Measurements from ENCODE around the gene MUC5B. TPM values are rescaled to one million over a fixed set of nuclear protein-coding genes. Genes with fewer than 3 reads are reported as not detected.

MUC5B gene
- total and polyA plus RNA-seq, 2 donors (not counting 1 experiment from before 2014, with no cell fraction given): not detected

DNA sequence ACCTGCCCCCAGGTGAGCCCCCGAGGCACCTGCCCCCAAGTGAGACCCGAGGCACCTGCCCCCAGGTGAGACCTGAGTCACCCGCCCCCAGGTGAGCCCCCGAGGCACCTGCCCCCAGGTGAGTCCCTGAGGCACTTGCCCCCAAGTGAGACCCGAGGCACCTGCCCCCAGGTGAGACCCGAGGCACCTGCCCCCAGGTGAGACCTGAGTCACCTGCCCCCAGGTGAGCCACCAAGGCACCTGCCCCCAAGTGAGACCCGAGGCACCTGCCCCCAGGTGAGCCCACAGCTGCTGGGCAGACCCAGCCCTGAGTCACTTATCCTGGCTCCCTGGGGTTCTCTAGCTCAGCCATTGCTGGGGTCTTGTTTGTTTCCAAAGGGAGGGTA lies 36.2 kb downstream of the MUC5B start:
- Histone ChIP-seq H3K36me3 (replicated peaks in 1 of 2; ENCODE audit: control extremely low read depth in 1 of 2, control insufficient read depth in 1 of 2, extremely low read depth in 1 of 2, insufficient read depth in 2 of 2, low read length in 1 of 2) (peaks cover 0 to 2% of the 10 kb centered on the region in 2 experiments), H4K20me1 (ENCODE audit: control insufficient read depth, insufficient read depth, low read length, poor library complexity, severe bottlenecking) (no peaks in the 10 kb centered on the region), H3K9me3 (ENCODE audit: control extremely low read depth in 1 of 3, control insufficient read depth in 2 of 3, insufficient read depth in 1 of 3, low read length in 2 of 3) (no peaks in the 10 kb centered on the region), H2AFZ (ENCODE audit: insufficient read depth, low read depth, low read length, poor library complexity, severe bottlenecking) (no peak overlapping the region), H3K9ac (ENCODE audit: low read length) (no peak overlapping the region), H3K27me3 (replicated peaks in 1 of 4; ENCODE audit: control extremely low read depth in 1 of 4, control insufficient read depth in 3 of 4, insufficient read depth in 4 of 4, low read length in 3 of 4) (no peaks in the 10 kb centered on the region), H3K79me2 (ENCODE audit: control insufficient read depth, insufficient read depth, low read length) (no peaks in the 10 kb centered on the region), H3K4me3 (ENCODE audit: control extremely low read depth in 1 of 5, extremely low read depth in 1 of 5, insufficient read depth in 1 of 5, low read depth in 2 of 5, low read length in 4 of 5) (no peak overlapping the region), H3K27ac (ENCODE audit: low read length in 2 of 2) (no peak overlapping the region), H3K4me1 (ENCODE audit: control insufficient read depth in 2 of 2, insufficient read depth in 2 of 2, low read length in 2 of 2) (peaks cover 12 to 20% of the 10 kb centered on the region in 2 donors), H3K4me2 (replicated peaks; ENCODE audit: low read depth, low read length, poor library complexity, severe bottlenecking) (no peak overlapping the region)
- no peaks in the 10 kb centered on the region for H3K9me3 Mint-ChIP-seq (ENCODE audit: insufficient read depth)
- no peak overlapping the region for H3K4me3 Mint-ChIP-seq
- no peaks in the 10 kb centered on the region for H3K27me3 Mint-ChIP-seq
- 79% methylated on average over 5 of the region's 7 CpGs for WGBS (ENCODE audit: insufficient coverage)
- ATAC-seq (ENCODE audit: low read depth) (no peak), DNase-seq (no peak)
- no peak for TF ChIP-seq CTCF (IDR thresholded peaks at IDR 0.05)
- TF ChIP-seq EZH2 (IDR thresholded peaks at IDR 0.05; ENCODE audit: borderline replicate concordance, insufficient read depth, low read depth, low read length, poor library complexity, severe bottlenecking): no peak
- H3K27ac Mint-ChIP-seq: no peak overlapping the region
- ChIA-PET CTCF (no interaction called here), POLR2A (no interaction called here)
- H3K4me1 Mint-ChIP-seq: peaks cover 16% of the 10 kb centered on the region
- intact Hi-C loops (cut with micrococcal nuclease): no loop called here

- H3K4me1 Mint-ChIP-seq: peaks cover 19% of the 10 kb centered on the region
- no peak for TF ChIP-seq CTCF (IDR thresholded peaks at IDR 0.05)
- no peak for TF ChIP-seq EZH2 (IDR thresholded peaks at IDR 0.05; ENCODE audit: borderline replicate concordance, insufficient read depth, low read depth, low read length, poor library complexity, severe bottlenecking)
- Histone ChIP-seq H3K4me1 (ENCODE audit: control insufficient read depth in 2 of 2, insufficient read depth in 2 of 2, low read length in 2 of 2) (peaks cover 12 to 20% of the 10 kb centered on the region in 2 donors), H4K20me1 (ENCODE audit: control insufficient read depth, insufficient read depth, low read length, poor library complexity, severe bottlenecking) (no peaks in the 10 kb centered on the region), H3K27ac (ENCODE audit: low read length in 2 of 2) (no peak overlapping the region), H3K27me3 (replicated peaks in 1 of 4; ENCODE audit: control extremely low read depth in 1 of 4, control insufficient read depth in 3 of 4, insufficient read depth in 4 of 4, low read length in 3 of 4) (no peaks in the 10 kb centered on the region), H3K9ac (ENCODE audit: low read length) (no peak overlapping the region), H3K4me2 (replicated peaks; ENCODE audit: low read depth, low read length, poor library complexity, severe bottlenecking) (no peak overlapping the region), H3K9me3 (ENCODE audit: control extremely low read depth in 1 of 3, control insufficient read depth in 2 of 3, insufficient read depth in 1 of 3, low read length in 2 of 3) (no peaks in the 10 kb centered on the region), H3K4me3 (ENCODE audit: control extremely low read depth in 1 of 5, extremely low read depth in 1 of 5, insufficient read depth in 1 of 5, low read depth in 2 of 5, low read length in 4 of 5) (no peak overlapping the region), H3K36me3 (replicated peaks in 1 of 2; ENCODE audit: control extremely low read depth in 1 of 2, control insufficient read depth in 1 of 2, extremely low read depth in 1 of 2, insufficient read depth in 2 of 2, low read length in 1 of 2) (peaks cover 0 to 2% of the 10 kb centered on the region in 2 experiments), H2AFZ (ENCODE audit: insufficient read depth, low read depth, low read length, poor library complexity, severe bottlenecking) (no peak overlapping the region), H3K79me2 (ENCODE audit: control insufficient read depth, insufficient read depth, low read length) (no peaks in the 10 kb centered on the region)
- 90% methylated on average over 9 of the region's 9 CpGs for WGBS (ENCODE audit: insufficient coverage)
- peaks cover 3% of the 10 kb centered on the region for H3K9me3 Mint-ChIP-seq (ENCODE audit: insufficient read depth)
- ChIA-PET CTCF (no interaction called here), POLR2A (no interaction called here)
- ATAC-seq (ENCODE audit: low read depth): no peak
- H3K27me3 Mint-ChIP-seq: no peaks in the 10 kb centered on the region
- DNase-seq: no peak
- intact Hi-C loops (cut with micrococcal nuclease): no loop called here
- H3K4me3 Mint-ChIP-seq: no peak overlapping the region
- H3K27ac Mint-ChIP-seq: no peak overlapping the region
Measured at GRCh38 chr11:1259561-1259960, 36.7 kb downstream of the MUC5B start.

Data from B cell (primary cell).